SK-N-SH (cell line): ENCODE results near the gene SNX32. TPM values are rescaled to one million over a fixed set of nuclear protein-coding genes. Genes with fewer than 3 reads are reported as not detected.

Source experiments
- CTCF ChIA-PET: fragments of 300-600, 350-600 bp; formaldehyde crosslinking; extraction: SDS; loops from one replicate; lab custom pipeline; 2021; lab: Yijun Ruan, JAX
- POLR2A ChIA-PET: fragments of 350-600 bp; sonication (Branson Sonifier 250); formaldehyde crosslinking; extraction: SDS; loops from one replicate; lab custom pipeline; 2020; ENCODE audit warnings: antibody characterized with exemption, inconsistent platforms; lab: Yijun Ruan, JAX
- DNase-seq: peaks from one replicate; pipeline ENCODE4 v3.0.0; 2012
- H2AFZ ChIP-seq: fragments of 200-600 bp; sonication (generic); 2 replicates; pipeline ENCODE4 v1.8.1; 2016; ENCODE audit warnings: antibody characterized with exemption, mild to moderate bottlenecking, low read depth
- H3F3A ChIP-seq: fragments of 200-600 bp; sonication (generic); replicated peaks from 2 replicates; pipeline ENCODE3; 2016; ENCODE audit warnings: antibody characterized with exemption, mild to moderate bottlenecking; ENCODE audit not compliant: insufficient read depth
- H3K27ac ChIP-seq, 2 experiments: fragments of 200-500 bp in 1 of 2; fragments of 200-600 bp in 1 of 2; sonication (Bioruptor generic) in 1 of 2; sonication (generic), shearing (Covaris generic) in 1 of 2; 2 replicates each; pipeline versions ENCODE4 v1.5.1 to v1.6.1; 2014 to 2016; ENCODE audit warnings: low read depth in 2 of 2, inconsistent platforms in 1 of 2, low read length in 1 of 2, mild to moderate bottlenecking in 1 of 2, mixed read lengths in 1 of 2
- H3K27me3 ChIP-seq: fragments of 200-600 bp; sonication (generic), shearing (Covaris generic); 2 replicates; pipeline ENCODE4 v1.6.1; 2016; ENCODE audit warnings: mixed run types; ENCODE audit not compliant: insufficient read depth
- H3K36me3 ChIP-seq, 2 experiments: fragments of 200-500 bp in 1 of 2; fragments of 200-600 bp in 1 of 2; sonication (Bioruptor generic) in 1 of 2; sonication (generic) in 1 of 2; replicated peaks in 1 of 2; 2 replicates each; pipeline versions ENCODE3 to v1.5.1; 2014 to 2016; ENCODE audit warnings: low read length in 1 of 2, mild to moderate bottlenecking in 1 of 2; ENCODE audit not compliant: insufficient read depth in 2 of 2, control insufficient read depth in 1 of 2
- H3K4me1 ChIP-seq, 2 experiments: fragments of 200-500 bp in 1 of 2; fragments of 200-600 bp in 1 of 2; sonication (Bioruptor generic) in 1 of 2; sonication (generic), shearing (Covaris generic) in 1 of 2; 2 replicates each; pipeline versions ENCODE4 v1.5.1 to v1.6.1; 2014 to 2016; ENCODE audit warnings: low read depth in 1 of 2, low read length in 1 of 2, mixed run types in 1 of 2; ENCODE audit not compliant: insufficient read depth in 2 of 2, control insufficient read depth in 1 of 2
- H3K4me2 ChIP-seq: fragments of 200-600 bp; sonication (generic), shearing (Covaris generic); 2 replicates; pipeline ENCODE4 v1.6.1; 2017; ENCODE audit warnings: mixed run types
- H3K4me3 ChIP-seq, 2 experiments: fragments of 200-500 bp in 1 of 2; fragments of 200-600 bp in 1 of 2; sonication (Bioruptor generic) in 1 of 2; sonication (generic), shearing (Covaris generic) in 1 of 2; 2 replicates each; pipeline versions ENCODE4 v1.5.1 to v1.8.1; 2014 to 2016; ENCODE audit warnings: low read depth in 2 of 2, inconsistent platforms in 1 of 2, low read length in 1 of 2, mild to moderate bottlenecking in 1 of 2, mixed read lengths in 1 of 2, moderate library complexity in 1 of 2
- H3K79me2 ChIP-seq: fragments of 200-600 bp; sonication (generic); 2 replicates; pipeline ENCODE4 v1.8.1; 2017; ENCODE audit warnings: mild to moderate bottlenecking; ENCODE audit not compliant: insufficient read depth
- H3K9ac ChIP-seq: fragments of 200-600 bp; sonication (generic); 2 replicates; pipeline ENCODE4 v1.6.1; 2017; ENCODE audit warnings: mixed run types
- H3K9me2 ChIP-seq: fragments of 200-600 bp; sonication (generic); 2 replicates; pipeline ENCODE4 v1.6.1; 2017; ENCODE audit warnings: mixed run types
- H3K9me3 ChIP-seq: fragments of 200-600 bp; sonication (generic); 2 replicates; pipeline ENCODE4 v1.6.1; 2017; ENCODE audit warnings: mixed run types, mild to moderate bottlenecking, moderate library complexity
- H4K20me1 ChIP-seq: fragments of 200-600 bp; sonication (generic); 2 replicates; pipeline ENCODE4 v1.6.1; 2017; ENCODE audit warnings: mild to moderate bottlenecking, mixed run types; ENCODE audit not compliant: insufficient read depth
- CHD2 ChIP-seq: fragments of 150-350 bp; IDR thresholded peaks from 2 replicates; pipeline ENCODE4 v1.6.1; 2018; ENCODE audit warnings: low read length; ENCODE audit not compliant: partially characterized antibody
- ELF1 ChIP-seq: IDR thresholded peaks from 2 replicates; pipeline ENCODE4 v1.4.0; 2012
- EP300 ChIP-seq, 2 experiments: IDR thresholded peaks; 2 replicates each; pipeline versions ENCODE4 v1.4.0 to v1.6.1; 2012; ENCODE audit warnings: borderline replicate concordance in 1 of 2, low read depth in 1 of 2, low read length in 1 of 2
- FOSL2 ChIP-seq: IDR thresholded peaks from 2 replicates; pipeline ENCODE4 v1.4.0; 2012; ENCODE audit warnings: low read depth, mild to moderate bottlenecking, moderate library complexity, borderline replicate concordance
- FOXJ3 ChIP-seq: sonication (generic); formaldehyde crosslinking; IDR thresholded peaks from 2 replicates; pipeline ENCODE4 v1.5.1; 2020; ENCODE audit warnings: mild to moderate bottlenecking, missing genetic modification reagents
- FOXM1 ChIP-seq: IDR thresholded peaks from 2 replicates; pipeline ENCODE4 v1.4.0; 2012; ENCODE audit warnings: low read depth, mild to moderate bottlenecking
- GABPA ChIP-seq: IDR thresholded peaks from 2 replicates; pipeline ENCODE4 v1.4.0; 2012; ENCODE audit warnings: low read depth, mild to moderate bottlenecking
- GATA2 ChIP-seq: sonication (generic); formaldehyde crosslinking; IDR thresholded peaks from 2 replicates; pipeline ENCODE4 v1.5.0; 2020; ENCODE audit warnings: mild to moderate bottlenecking, missing genetic modification reagents
- JUND ChIP-seq: IDR thresholded peaks from 2 replicates; pipeline ENCODE4 v1.4.0; 2012
- MEF2A ChIP-seq: IDR thresholded peaks from 2 replicates; pipeline ENCODE4 v1.4.0; 2012; ENCODE audit warnings: low read depth, borderline replicate concordance
- NRF1 ChIP-seq: IDR thresholded peaks from 2 replicates; pipeline ENCODE4 v1.6.1; 2012; ENCODE audit warnings: low read depth, mild to moderate bottlenecking, low read length
- POLR2AphosphoS5 ChIP-seq: IDR thresholded peaks from 2 replicates; pipeline ENCODE4 v1.6.1; 2012; ENCODE audit warnings: low read depth, low read length
- RAD21 ChIP-seq: IDR thresholded peaks from 2 replicates; pipeline ENCODE4 v1.6.1; 2012; ENCODE audit warnings: mild to moderate bottlenecking, low read length
- RCOR1 ChIP-seq: fragments of 150-350 bp; IDR thresholded peaks from 2 replicates; pipeline ENCODE4 v1.6.1; 2017; ENCODE audit warnings: antibody characterized with exemption, low read length
- YY1 ChIP-seq: IDR thresholded peaks from 2 replicates; pipeline ENCODE4 v1.4.0; 2012; ENCODE audit warnings: low read depth, mild to moderate bottlenecking
- WGBS: methylation state at CpG from one replicate; pipeline ENCODE4 v1.1.6; 2017; ENCODE audit warnings: low lambda C conversion rate; 5-methylcytosine and 5-hydroxymethylcytosine counted together
- polyA plus RNA-seq, 3 experiments: library from polyadenylated mRNA; depleted of rRNA; stranded (reverse); fragments of >200 nt; gene quantifications; 2 replicates each; pipeline ENCODE4 v1.2.3, GENCODE V29; 2012
- TF ChIP-seq, protein P1 (sequence below): fragments of 150-350 bp; IDR thresholded peaks from 2 replicates; pipeline ENCODE4 v1.6.1; 2017; ENCODE audit warnings: antibody characterized with exemption, low read length, low read depth, borderline replicate concordance
- TF ChIP-seq, protein P2 (sequence below): fragments of 200-600 bp; sonication (generic); IDR thresholded peaks from 2 replicates; pipeline ENCODE4 v1.6.1; 2017; ENCODE audit warnings: antibody characterized with exemption, mild to moderate bottlenecking, moderate library complexity
- TF ChIP-seq, protein P3 (sequence below): IDR thresholded peaks from 2 replicates; pipeline ENCODE4 v1.4.0; 2012; ENCODE audit warnings: low read depth

The SNX32 gene
- polyA plus RNA-seq, 1 of the 3 experiments (the other 2 are of a cell fraction) = 1.0 TPM

DNA sequence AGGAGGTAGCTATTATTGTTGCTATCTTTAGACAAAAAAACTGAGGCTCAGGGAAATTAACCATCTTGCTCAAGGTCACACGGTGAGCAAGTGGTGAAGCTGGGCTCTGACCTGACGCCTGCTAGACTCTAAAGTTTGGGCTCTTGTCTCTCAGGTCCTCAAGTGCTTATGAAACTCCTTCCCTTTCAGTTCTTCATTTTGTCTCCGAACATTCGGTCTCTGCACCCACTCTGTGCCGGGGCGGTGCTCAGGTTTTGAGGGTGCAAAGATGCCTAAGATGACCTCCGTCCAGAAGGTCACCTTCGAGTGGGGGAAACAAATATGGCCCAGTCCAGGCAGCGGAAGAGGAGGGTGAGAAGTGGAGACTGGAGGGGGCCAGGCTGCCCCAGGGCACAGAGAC is 30.9 kb upstream of the SNX32 start:
- Histone ChIP-seq H3K27me3 (peaks cover 39% of the 10 kb centered on the region; the same call in 1 of the 2 replicates), H3K9me3 (no peaks in the 10 kb centered on the region), H3K4me1 (no peaks in the 10 kb centered on the region), H3K9me2 (no peaks in the 10 kb centered on the region), H3K9ac (no peak overlapping the region), H3K27ac (no peak overlapping the region), H3K4me2 (no peak overlapping the region), H3F3A (no peaks in the 10 kb centered on the region), H4K20me1 (no peaks in the 10 kb centered on the region)
- no peak for DNase-seq
- POLR2A ChIA-PET = no interaction called here
- CTCF ChIA-PET = interaction anchor here (0.6 to 19.1 kb wide), 8 partner anchors 12 to 91 kb away, joined by 3 to 152 read pairs (median 7); partner anchors contain the start of genes AP5B1 and KAT5
- TF ChIP-seq FOXJ3 (CRISPR knock-in tag) (no peak), FOSL2 (no peak), CHD2 (no peak), YY1 (no peak), POLR2AphosphoS5 (no peak), ELF1 (no peak), EP300 (IDR thresholded peaks at IDR 0.05; ENCODE audit: borderline replicate concordance in 1 of 2, low read depth in 1 of 2, low read length in 1 of 2) (no peak), NRF1 (no peak), RCOR1 (no peak)
- TF ChIP-seq, protein P1, sequence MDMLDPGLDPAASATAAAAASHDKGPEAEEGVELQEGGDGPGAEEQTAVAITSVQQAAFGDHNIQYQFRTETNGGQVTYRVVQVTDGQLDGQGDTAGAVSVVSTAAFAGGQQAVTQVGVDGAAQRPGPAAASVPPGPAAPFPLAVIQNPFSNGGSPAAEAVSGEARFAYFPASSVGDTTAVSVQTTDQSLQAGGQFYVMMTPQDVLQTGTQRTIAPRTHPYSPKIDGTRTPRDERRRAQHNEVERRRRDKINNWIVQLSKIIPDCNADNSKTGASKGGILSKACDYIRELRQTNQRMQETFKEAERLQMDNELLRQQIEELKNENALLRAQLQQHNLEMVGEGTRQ = no peak
- TF ChIP-seq, protein P2, sequence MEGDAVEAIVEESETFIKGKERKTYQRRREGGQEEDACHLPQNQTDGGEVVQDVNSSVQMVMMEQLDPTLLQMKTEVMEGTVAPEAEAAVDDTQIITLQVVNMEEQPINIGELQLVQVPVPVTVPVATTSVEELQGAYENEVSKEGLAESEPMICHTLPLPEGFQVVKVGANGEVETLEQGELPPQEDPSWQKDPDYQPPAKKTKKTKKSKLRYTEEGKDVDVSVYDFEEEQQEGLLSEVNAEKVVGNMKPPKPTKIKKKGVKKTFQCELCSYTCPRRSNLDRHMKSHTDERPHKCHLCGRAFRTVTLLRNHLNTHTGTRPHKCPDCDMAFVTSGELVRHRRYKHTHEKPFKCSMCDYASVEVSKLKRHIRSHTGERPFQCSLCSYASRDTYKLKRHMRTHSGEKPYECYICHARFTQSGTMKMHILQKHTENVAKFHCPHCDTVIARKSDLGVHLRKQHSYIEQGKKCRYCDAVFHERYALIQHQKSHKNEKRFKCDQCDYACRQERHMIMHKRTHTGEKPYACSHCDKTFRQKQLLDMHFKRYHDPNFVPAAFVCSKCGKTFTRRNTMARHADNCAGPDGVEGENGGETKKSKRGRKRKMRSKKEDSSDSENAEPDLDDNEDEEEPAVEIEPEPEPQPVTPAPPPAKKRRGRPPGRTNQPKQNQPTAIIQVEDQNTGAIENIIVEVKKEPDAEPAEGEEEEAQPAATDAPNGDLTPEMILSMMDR = no peak
- TF ChIP-seq, all 33 proteins: peak for 0
- H3K4me3 ChIP-seq = no peak overlapping the region
- no peaks in the 10 kb centered on the region for H3K36me3 ChIP-seq
- 50% methylated on average over 9 of the region's 9 CpGs for WGBS
- no peak overlapping the region for H2AFZ ChIP-seq
- H3K79me2 ChIP-seq = no peaks in the 10 kb centered on the region

DNA sequence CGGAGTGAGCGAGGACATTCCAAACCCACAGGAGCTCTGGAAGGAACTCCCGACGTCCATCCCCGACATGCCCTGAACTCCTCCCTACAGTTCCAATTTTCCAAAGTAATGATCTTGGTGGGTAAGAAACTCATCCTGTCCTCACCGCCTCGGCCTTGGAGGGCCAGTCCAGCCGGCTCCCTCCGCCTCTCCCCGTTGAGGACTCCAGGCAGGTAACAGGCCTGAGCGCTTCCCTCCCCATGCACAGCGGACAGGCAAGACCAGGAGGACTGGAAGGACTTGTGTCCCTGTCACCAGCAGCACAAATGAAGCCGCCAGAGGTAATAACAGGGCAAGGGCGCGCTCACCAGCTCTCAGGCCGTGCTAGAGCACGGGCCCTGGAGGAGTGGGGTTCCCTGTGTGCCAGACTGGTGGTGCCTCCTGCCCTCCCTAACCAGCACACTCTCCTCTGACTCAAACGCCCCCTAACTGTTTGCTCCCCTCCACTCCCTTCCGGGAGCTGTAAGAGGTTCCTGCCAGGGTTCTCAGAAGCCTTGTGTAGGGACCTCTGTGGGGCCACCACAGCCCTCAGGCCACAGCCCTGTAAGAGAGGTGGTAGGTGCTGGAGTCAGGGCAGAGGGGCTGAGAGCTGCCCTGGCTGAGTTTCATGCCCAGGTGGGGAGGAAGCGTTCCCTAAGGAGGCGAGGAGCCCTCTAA is 29.8 kb upstream of the SNX32 start:
- Histone ChIP-seq H3K27ac (no peak overlapping the region), H3K9me2 (no peaks in the 10 kb centered on the region), H3K36me3 (no peaks in the 10 kb centered on the region), H3K79me2 (no peaks in the 10 kb centered on the region), H3K4me3 (no peak overlapping the region), H3K9me3 (no peaks in the 10 kb centered on the region), H2AFZ (no peak overlapping the region), H4K20me1 (no peaks in the 10 kb centered on the region), H3K9ac (no peak overlapping the region), H3F3A (no peaks in the 10 kb centered on the region), H3K4me1 (no peaks in the 10 kb centered on the region), H3K27me3 (peaks cover 49% of the 10 kb centered on the region; the same call in 1 of the 2 replicates), H3K4me2 (no peak overlapping the region)
- ChIA-PET CTCF (interaction anchor here (1.2 to 19.1 kb wide), 5 partner anchors 14 to 81 kb away, joined by 3 to 152 read pairs (median 8); partner anchors contain the start of gene AP5B1), POLR2A (no interaction called here)
- TF ChIP-seq JUND = no peak
- no peak for TF ChIP-seq GABPA
- no peak for TF ChIP-seq RAD21
- TF ChIP-seq, protein P3, sequence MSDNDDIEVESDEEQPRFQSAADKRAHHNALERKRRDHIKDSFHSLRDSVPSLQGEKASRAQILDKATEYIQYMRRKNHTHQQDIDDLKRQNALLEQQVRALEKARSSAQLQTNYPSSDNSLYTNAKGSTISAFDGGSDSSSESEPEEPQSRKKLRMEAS = no peak
- TF ChIP-seq, protein P1 = no peak
- TF ChIP-seq GATA2 (CRISPR knock-in tag) = no peak
- no peak for TF ChIP-seq FOXM1
- TF ChIP-seq, protein P2 = no peak
- TF ChIP-seq MEF2A = no peak
- 34% methylated on average over 20 of the region's 21 CpGs for WGBS
- no peak for DNase-seq
